GM23338 (cell line): ENCODE results near the gene CALHM2.

Experiments used
- CREB1 ChIP-seq: fragments of 250-450 bp; sonication (Bioruptor Pico); IDR thresholded peaks from 2 replicates; pipeline ENCODE4 v1.5.0; 2020; ENCODE audit warnings: low read depth, mild to moderate bottlenecking, moderate library complexity
- CTCF ChIP-seq, 2 experiments: fragments of 200-600 bp in 1 of 2; sonication (generic) in 1 of 2; conservative IDR thresholded peaks; 2 replicates each; pipeline versions ENCODE4 v1.5.1 to v1.6.1; 2016 to 2017; ENCODE audit warnings: antibody characterized with exemption in 2 of 2, low read depth in 2 of 2, mild to moderate bottlenecking in 2 of 2, moderate library complexity in 1 of 2
- ETS1 ChIP-seq: IDR thresholded peaks from 2 replicates; pipeline ENCODE4 v1.6.1; 2016; ENCODE audit warnings: antibody characterized with exemption
- EZH2 ChIP-seq: fragments of 200-600 bp; sonication (generic); IDR thresholded peaks from one replicate; pipeline ENCODE4 v1.8.0; 2017; ENCODE audit warnings: antibody characterized with exemption, mild to moderate bottlenecking, low read depth; ENCODE audit not compliant: unreplicated experiment
- EZH2phosphoT487 ChIP-seq: fragments of 200-600 bp; sonication (generic); IDR thresholded peaks from one replicate; pipeline ENCODE4 v1.8.1; 2018; ENCODE audit warnings: antibody characterized with exemption; ENCODE audit not compliant: unreplicated experiment
- JUNB ChIP-seq: IDR thresholded peaks from one replicate; pipeline ENCODE4 v1.6.1; 2016; ENCODE audit warnings: antibody characterized with exemption; ENCODE audit not compliant: unreplicated experiment
- NANOG ChIP-seq: IDR thresholded peaks from 2 replicates; pipeline ENCODE4 v1.6.1; 2016; ENCODE audit warnings: antibody characterized with exemption, borderline replicate concordance
- POLR2AphosphoS5 ChIP-seq: IDR thresholded peaks from 2 replicates; pipeline ENCODE4 v1.6.1; 2016; ENCODE audit warnings: antibody characterized with exemption, low read depth
- REST ChIP-seq: IDR thresholded peaks from one replicate; pipeline ENCODE4 v1.6.1; 2018; ENCODE audit warnings: antibody characterized with exemption; ENCODE audit not compliant: unreplicated experiment
- STAT1 ChIP-seq: IDR thresholded peaks from one replicate; pipeline ENCODE4 v1.6.1; 2016; ENCODE audit warnings: antibody characterized with exemption; ENCODE audit not compliant: unreplicated experiment
- ZNF114 ChIP-seq: fragments of 250-450 bp; sonication (Bioruptor Pico); IDR thresholded peaks from 2 replicates; pipeline ENCODE4 v1.5.0; 2020; ENCODE audit warnings: mild to moderate bottlenecking, moderate library complexity
- ZNF462 ChIP-seq: fragments of 250-450 bp; sonication (Bioruptor Pico); IDR thresholded peaks from 2 replicates; pipeline ENCODE4 v1.5.0; 2020; ENCODE audit warnings: mild to moderate bottlenecking, moderate library complexity

GRCh38 chr10:103415581-103415980 lies 36.6 kb downstream of the CALHM2 start:
- no peak for TF ChIP-seq CTCF (conservative IDR thresholded peaks at IDR 0.05; ENCODE audit: low read depth in 2 of 2)
- no peak for TF ChIP-seq ZNF462 (CRISPR knock-in tag)
- TF ChIP-seq CREB1, result no peak
- no peak for TF ChIP-seq POLR2AphosphoS5
- TF ChIP-seq REST, result no peak
- TF ChIP-seq EZH2, result no peak
- TF ChIP-seq EZH2phosphoT487, result no peak
- TF ChIP-seq NANOG, result no peak
- no peak for TF ChIP-seq JUNB
- TF ChIP-seq STAT1, result no peak
- TF ChIP-seq ETS1, result no peak
- TF ChIP-seq ZNF114 (CRISPR knock-in tag), result no peak
